SH-SY5Y (cell line): Measurements from ENCODE around the gene GPR22.

Source experiments
- GATA2 ChIP-seq: IDR thresholded peaks from 2 replicates; pipeline ENCODE4 v1.6.1; 2011; ENCODE audit warnings: mild to moderate bottlenecking, low read depth, low read length
- GATA3 ChIP-seq: IDR thresholded peaks from 2 replicates; pipeline ENCODE4 v1.6.1; 2011; ENCODE audit warnings: low read depth, mild to moderate bottlenecking, low read length, moderate library complexity

DNA sequence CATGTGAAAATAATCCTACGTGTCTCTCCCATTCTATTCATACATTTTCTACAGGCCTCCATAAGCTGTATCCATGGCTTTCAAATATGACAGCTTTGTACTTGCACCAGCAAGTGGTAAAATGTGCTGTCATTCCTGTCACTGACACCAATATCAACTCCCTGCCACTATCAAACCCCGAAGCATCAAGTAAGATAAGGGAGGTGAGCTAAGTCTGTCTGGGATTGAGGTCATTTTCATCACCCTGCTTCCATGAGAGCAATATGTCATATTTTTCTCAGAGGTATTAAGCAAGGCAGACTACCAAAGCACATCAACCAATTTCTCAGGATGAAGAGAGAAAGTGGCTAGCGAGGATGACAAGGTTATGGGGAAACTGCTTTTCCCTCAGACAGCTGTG is 11.1 kb downstream of the GPR22 start:
- no peak for TF ChIP-seq GATA3
- no peak for TF ChIP-seq GATA2
